GM12878 (cell line): Measurements from ENCODE around the gene KRT7. TPM values are rescaled to one million over a fixed set of nuclear protein-coding genes. Genes with fewer than 3 reads are reported as not detected.

Experiments
- ATAC-seq: fragments of 200-7000 bp; cut with Tn5 transposase; 3 replicates; pipeline ENCODE4 v1.9.1; 2020; ENCODE audit warnings: mild to moderate bottlenecking, moderate library complexity
- BruUV-seq: library from RNA; stranded (reverse); fragments of 400-500 nt; replicated peaks from 2 replicates; lab custom pipeline; 2021; lab: Mats Ljungman, UMichigan
- CTCF ChIA-PET: fragments of 300-600 bp; sonication (Branson Sonifier 250); formaldehyde crosslinking; extraction: SDS; loops from one replicate; lab custom pipeline; 2021; ENCODE audit warnings: inconsistent platforms; lab: Yijun Ruan, JAX
- POLR2A ChIA-PET: fragments of 350-600 bp; formaldehyde crosslinking; extraction: SDS; loops from one replicate; lab custom pipeline; 2021; ENCODE audit warnings: inconsistent platforms; lab: Charles Lee
- RAD21 ChIA-PET: fragments of 300-600 bp; sonication (Branson Sonifier 250); formaldehyde crosslinking; loops from one replicate; lab custom pipeline; 2023; ENCODE audit warnings: antibody characterized with exemption; ENCODE audit not compliant: unreplicated experiment; lab: Charles Lee
- SMC1A ChIA-PET: fragments of 300-600 bp; sonication (Branson Sonifier 250); formaldehyde crosslinking; loops from one replicate; lab custom pipeline; 2023; ENCODE audit not compliant: unreplicated experiment, uncharacterized antibody; lab: Charles Lee
- DNase-seq: peaks from one replicate; pipeline ENCODE4 v3.0.0-alpha.2; 2011; ENCODE audit warnings: low read depth, low spot score
- FAIRE-seq: peaks from 3 replicates; lab custom pipeline; 2011; peaks lifted over from hg19 to GRCh38; lab: Jason Lieb, UNC
- H2AFZ ChIP-seq: 2 replicates; pipeline ENCODE4 v1.6.0; 2011; ENCODE audit warnings: low read depth, low read length, control low read depth; ENCODE audit not compliant: control insufficient read depth
- H3K27ac ChIP-seq: 2 replicates; pipeline ENCODE4 v1.5.1; 2011; ENCODE audit warnings: control low read depth; ENCODE audit not compliant: control insufficient read depth, insufficient read depth
- H3K27me3 ChIP-seq, 2 experiments: replicated peaks in 1 of 2; 2 replicates each; pipeline versions ENCODE4 v1.6.0 to v1.6.1; 2011; ENCODE audit warnings: low read length in 1 of 2; ENCODE audit not compliant: control insufficient read depth in 2 of 2, insufficient read depth in 2 of 2
- H3K36me3 ChIP-seq, 2 experiments: 2 replicates each; pipeline ENCODE4 v1.5.1; 2011; ENCODE audit warnings: low read length in 1 of 2; ENCODE audit not compliant: control insufficient read depth in 2 of 2, insufficient read depth in 2 of 2
- H3K4me1 ChIP-seq: 2 replicates; pipeline ENCODE4 v1.6.1; 2011; ENCODE audit warnings: mild to moderate bottlenecking, low read length, moderate library complexity, mixed read lengths; ENCODE audit not compliant: control insufficient read depth, insufficient read depth
- H3K4me2 ChIP-seq: 2 replicates; pipeline ENCODE4 v1.6.0; 2011; ENCODE audit warnings: control low read depth; ENCODE audit not compliant: control insufficient read depth, insufficient read depth
- H3K4me3 ChIP-seq: fragments of 200-600 bp; sonication (generic); 2 replicates; pipeline ENCODE4 v1.5.1; 2016
- H3K79me2 ChIP-seq: 2 replicates; pipeline ENCODE4 v1.6.0; 2011; ENCODE audit warnings: low read length; ENCODE audit not compliant: control insufficient read depth, insufficient read depth
- H3K9ac ChIP-seq: 2 replicates; pipeline ENCODE4 v1.8.0; 2011; ENCODE audit warnings: low read length, control low read depth, mixed read lengths; ENCODE audit not compliant: control insufficient read depth, insufficient read depth
- H3K9me3 ChIP-seq: replicated peaks from 3 replicates; pipeline ENCODE4 v1.5.1; 2011; ENCODE audit warnings: mild to moderate bottlenecking, low read length; ENCODE audit not compliant: control insufficient read depth, insufficient read depth
- H4K20me1 ChIP-seq: 2 replicates; pipeline ENCODE4 v1.6.0; 2011; ENCODE audit not compliant: control insufficient read depth, insufficient read depth
- ASH2L ChIP-seq: fragments of 300-600, 200-600 bp; sonication (generic); IDR thresholded peaks from 2 replicates; pipeline ENCODE4 v1.6.1; 2017; ENCODE audit warnings: low read depth, mild to moderate bottlenecking, borderline replicate concordance
- BCL11A ChIP-seq: IDR thresholded peaks from 2 replicates; pipeline ENCODE4 v1.6.1; 2011; ENCODE audit warnings: low read depth, low read length
- BHLHE40 ChIP-seq, 2 experiments: fragments of 450-650 bp in 1 of 2; IDR thresholded peaks; 2 replicates each; pipeline ENCODE4 v1.6.1; 2011 to 2017; ENCODE audit warnings: low read depth in 2 of 2, borderline replicate concordance in 1 of 2, improper control_type of control experiment in 1 of 2, low read length in 1 of 2, mild to moderate bottlenecking in 1 of 2
- CHD2 ChIP-seq: IDR thresholded peaks from 2 replicates; pipeline ENCODE4 v1.6.1; 2011; ENCODE audit warnings: low read depth, low read length, improper control_type of control experiment, borderline replicate concordance
- CUX1 ChIP-seq: IDR thresholded peaks from 2 replicates; pipeline ENCODE4 v1.6.1; 2012; ENCODE audit warnings: improper control_type of control experiment, low read depth, low read length; ENCODE audit not compliant: insufficient replicate concordance
- LARP7 ChIP-seq: fragments of 450-650 bp; IDR thresholded peaks from 2 replicates; pipeline ENCODE4 v1.6.1; 2017; ENCODE audit warnings: mild to moderate bottlenecking
- MTA2 ChIP-seq: fragments of 450-650 bp; IDR thresholded peaks from 2 replicates; pipeline ENCODE4 v1.6.1; 2016; ENCODE audit warnings: low read depth, mild to moderate bottlenecking, moderate library complexity
- NR2C1 ChIP-seq: fragments of 450-650 bp; IDR thresholded peaks from 2 replicates; pipeline ENCODE4 v1.6.1; 2017; ENCODE audit warnings: antibody characterized with exemption, mild to moderate bottlenecking, moderate library complexity
- POLR2AphosphoS5 ChIP-seq: IDR thresholded peaks from 2 replicates; pipeline ENCODE4 v1.6.1; 2011; ENCODE audit warnings: mild to moderate bottlenecking, low read length, inconsistent platforms
- SMAD5 ChIP-seq: IDR thresholded peaks from 2 replicates; pipeline ENCODE4 v1.6.1; 2016; ENCODE audit warnings: antibody characterized with exemption, low read depth
- SPI1 ChIP-seq: IDR thresholded peaks from 2 replicates; pipeline ENCODE4 v1.6.1; 2011; ENCODE audit warnings: low read depth, mild to moderate bottlenecking, low read length, moderate library complexity, borderline replicate concordance; ENCODE audit not compliant: insufficient read depth
- SREBF1 ChIP-seq: IDR thresholded peaks from 2 replicates; pipeline ENCODE4 v1.6.1; 2012; ENCODE audit warnings: mild to moderate bottlenecking, low read length
- STAT3 ChIP-seq: IDR thresholded peaks from 2 replicates; pipeline ENCODE4 v1.6.1; 2011; ENCODE audit warnings: low read depth, low read length, improper control_type of control experiment
- SUZ12 ChIP-seq: fragments of 200-600 bp; sonication (generic); IDR thresholded peaks from one replicate; pipeline ENCODE4 v1.6.1; 2018; ENCODE audit warnings: antibody characterized with exemption, mild to moderate bottlenecking; ENCODE audit not compliant: unreplicated experiment
- TARDBP ChIP-seq: IDR thresholded peaks from 2 replicates; pipeline ENCODE4 v1.6.1; 2016; ENCODE audit warnings: borderline replicate concordance
- TBL1XR1 ChIP-seq: IDR thresholded peaks from 2 replicates; pipeline ENCODE4 v1.6.1; 2012; ENCODE audit warnings: low read depth, low read length, improper control_type of control experiment
- TCF3 ChIP-seq: IDR thresholded peaks from 2 replicates; pipeline ENCODE4 v1.6.1; 2012; ENCODE audit warnings: low read depth, mild to moderate bottlenecking, low read length, borderline replicate concordance; ENCODE audit not compliant: insufficient read depth
- ZBTB4 ChIP-seq: fragments of 450-650 bp; formaldehyde crosslinking; IDR thresholded peaks from 2 replicates; pipeline ENCODE4 v1.4.0; 2022; ENCODE audit warnings: mild to moderate bottlenecking, moderate library complexity
- whole genome bisulfite sequencing: methylation state at CpG from one replicate; pipeline ENCODE4 v1.1.6; 2016; ENCODE audit warnings: low lambda C conversion rate; ENCODE audit not compliant: insufficient replicate concordance, insufficient coverage; ENCODE audit errors: missing lambda C conversion rate; 5-methylcytosine and 5-hydroxymethylcytosine counted together
- in situ Hi-C: fragments of 300-500 bp; cut with MboI; formaldehyde crosslinking; loops from 9 replicates; pipeline ENCODE4 v1.14.3; 2018; ENCODE audit warnings: mixed read lengths
- intact Hi-C: fragments of 100-400 bp; cut with micrococcal nuclease; formaldehyde crosslinking; loops from one replicate; pipeline ENCODE4 v1.14.2; 2022; ENCODE audit not compliant: unreplicated experiment
- polyA plus RNA-seq, 11 experiments: library from polyadenylated mRNA; depleted of rRNA in 4 of 11; unstranded in 6 of 11; stranded (reverse) in 5 of 11; fragments of >200 nt; fragmentation: Nextera tagmentation in 4 of 11; fragmentation: Illumina TruSeq in 1 of 11; extraction: Ambion mirVana in 4 of 11; extraction: Trizol in 1 of 11; gene quantifications; 1 replicate in 1 of 11; 2 replicates in 10 of 11; pipeline versions ENCODE4 v1.2.1 to v1.2.3, GENCODE V29; 2011 to 2016; ENCODE audit warnings: inconsistent platforms in 2 of 11, missing spikeins in 2 of 11, low read depth in 1 of 11
- total RNA-seq, 4 experiments: library from RNA; depleted of rRNA in 3 of 4; stranded (reverse); fragments of >200 nt in 3 of 4; fragmentation: Illumina TruSeq in 1 of 4; extraction: Trizol in 1 of 4; gene quantifications; 2 replicates each; pipeline versions ENCODE4 v1.2.1 to v1.2.3, GENCODE V29; 2013 to 2021

The KRT7 gene
- total and polyA plus RNA-seq, 10 of the 15 experiments (the other 5 are each of a cell fraction or from before 2014, with no cell fraction given) = 0.90 to 18.7 (median 4.8) TPM

DNA sequence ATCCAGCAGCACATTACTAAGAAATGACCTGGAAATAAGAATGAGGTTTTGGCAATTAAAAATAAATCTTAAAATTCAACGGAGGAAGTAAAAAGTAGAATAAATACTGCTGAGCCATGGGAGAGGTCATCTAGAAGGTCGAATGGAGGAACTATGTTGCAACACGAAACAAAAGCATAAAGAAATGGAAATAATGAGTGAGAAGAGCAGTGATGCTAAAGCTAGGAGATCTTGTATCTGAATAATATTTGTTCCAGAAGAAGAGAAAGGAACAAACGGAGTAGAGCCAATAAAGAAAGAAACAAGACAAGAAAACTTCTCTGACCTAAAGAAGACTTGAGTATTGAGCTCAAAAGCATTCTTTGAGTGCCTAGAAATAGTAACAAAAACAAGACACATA is 6.6 kb upstream of the KRT7 start:
- ATAC-seq (no peak), DNase-seq (no peak), FAIRE-seq (no peak)
- Histone ChIP-seq H2AFZ (no peak overlapping the region), H3K27me3 (peaks cover 3 to 5% of the 10 kb centered on the region in 2 experiments; a peak in 2 of 4 replicates), H3K79me2 (no peaks in the 10 kb centered on the region), H3K36me3 (no peaks in the 10 kb centered on the region), H3K4me3 (no peak overlapping the region), H3K27ac (no peak overlapping the region), H4K20me1 (no peaks in the 10 kb centered on the region), H3K9ac (no peak overlapping the region), H3K4me2 (no peak overlapping the region), H3K9me3 (no peaks in the 10 kb centered on the region), H3K4me1 (peaks cover 6% of the 10 kb centered on the region; the same call in 1 of the 2 replicates)
- intact Hi-C loops (no loop called here), in situ Hi-C loops (no loop called here)
- CTCF ChIA-PET = interaction anchor here (0.6 to 8.6 kb wide), 2 partner anchors 53 to 751 kb away, joined by 4 to 84 read pairs; no protein-coding TSS in a partner anchor
- 24% methylated on average over 4 of the region's 4 CpGs for WGBS
- RAD21 ChIA-PET = no interaction called here
- no TSS peak for BruUV-seq
- SMC1A ChIA-PET = interaction anchor here (1.2 to 1.3 kb wide), 2 partner anchors 44 to 52 kb away, joined by 3 to 4 read pairs; no protein-coding TSS in a partner anchor
- POLR2A ChIA-PET = no interaction called here
- TF ChIP-seq LARP7 (no peak), BHLHE40 (IDR thresholded peaks at IDR 0.05; ENCODE audit: borderline replicate concordance in 1 of 2, low read depth in 2 of 2, low read length in 1 of 2) (no peak), ZBTB4 (CRISPR knock-in tag) (no peak), TCF3 (no peak), NR2C1 (no peak), SMAD5 (no peak), POLR2AphosphoS5 (no peak), TBL1XR1 (no peak), MTA2 (no peak), SUZ12 (no peak), CUX1 (no peak), CHD2 (no peak), SREBF1 (no peak), SPI1 (no peak), STAT3 (no peak), ASH2L (no peak), TARDBP (no peak), BCL11A (no peak)
